DMS153 (cell line): Measurements from ENCODE around the gene C1orf116.

ENCODE experiments used
- DNase-seq: peaks from one replicate; lab custom pipeline; 2025; lab: John Stamatoyannopoulos, UW

C1orf116 gene

DNA sequence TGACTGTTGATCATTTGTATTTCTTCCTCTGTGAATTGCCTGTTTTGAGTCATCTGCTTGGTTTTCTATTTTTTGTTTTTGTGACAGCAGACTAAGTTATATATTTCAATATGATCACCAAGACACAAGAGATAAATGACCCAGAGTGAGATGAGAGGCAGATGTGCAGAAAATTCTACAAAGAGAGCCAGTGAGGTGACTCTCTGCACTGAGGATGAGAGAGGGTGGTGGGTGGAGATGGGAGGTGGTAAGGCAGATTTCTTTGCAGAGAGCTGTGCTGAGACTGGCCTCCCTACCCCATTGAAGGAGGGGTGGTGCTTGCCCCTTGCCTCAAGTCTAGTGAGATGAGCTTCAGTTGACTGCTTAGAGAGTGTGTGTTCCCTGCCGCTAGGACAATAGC, 44.7 kb downstream of the C1orf116 start:
- DNase-seq, result no peak

DNA sequence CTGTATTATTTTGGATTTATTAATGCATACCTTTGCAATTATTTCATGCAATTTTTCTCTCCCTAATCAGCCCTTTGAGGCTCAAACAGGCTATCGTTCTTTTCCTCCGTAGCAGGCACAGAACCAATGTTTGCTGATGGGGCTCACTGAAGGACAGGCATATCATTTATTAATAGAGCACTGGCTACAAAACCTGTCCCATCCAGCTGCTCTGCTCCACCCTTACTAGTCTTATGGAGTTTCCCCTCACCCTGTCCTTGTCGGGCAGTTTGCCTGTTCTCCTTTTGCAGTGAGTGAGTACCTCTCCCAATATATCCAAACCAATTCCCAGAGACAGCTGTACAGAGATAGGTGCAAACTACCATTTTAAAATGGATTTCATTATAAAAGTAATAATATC, 45.7 kb downstream of the C1orf116 start:
- DNase-seq, result no peak

DNA sequence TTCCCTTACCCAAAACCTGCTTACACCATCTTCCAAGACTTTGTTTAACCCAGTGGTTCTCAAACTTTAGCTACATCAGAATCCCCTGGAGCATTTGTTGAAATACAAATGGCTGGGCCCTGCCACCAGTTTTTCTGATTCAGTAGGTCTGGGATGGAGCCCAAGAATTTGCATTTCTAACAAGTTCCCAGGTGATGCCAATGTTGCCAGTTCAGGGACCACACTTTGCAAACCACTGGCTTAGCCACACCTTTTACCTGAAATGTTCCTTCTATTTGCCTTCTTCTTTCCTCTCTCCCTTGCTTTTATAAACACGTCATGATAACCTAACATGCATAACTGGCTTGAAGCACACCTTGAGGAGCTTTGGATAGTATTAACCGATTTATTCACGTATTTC, 46.2 kb downstream of the C1orf116 start:
- no peak for DNase-seq

DNA sequence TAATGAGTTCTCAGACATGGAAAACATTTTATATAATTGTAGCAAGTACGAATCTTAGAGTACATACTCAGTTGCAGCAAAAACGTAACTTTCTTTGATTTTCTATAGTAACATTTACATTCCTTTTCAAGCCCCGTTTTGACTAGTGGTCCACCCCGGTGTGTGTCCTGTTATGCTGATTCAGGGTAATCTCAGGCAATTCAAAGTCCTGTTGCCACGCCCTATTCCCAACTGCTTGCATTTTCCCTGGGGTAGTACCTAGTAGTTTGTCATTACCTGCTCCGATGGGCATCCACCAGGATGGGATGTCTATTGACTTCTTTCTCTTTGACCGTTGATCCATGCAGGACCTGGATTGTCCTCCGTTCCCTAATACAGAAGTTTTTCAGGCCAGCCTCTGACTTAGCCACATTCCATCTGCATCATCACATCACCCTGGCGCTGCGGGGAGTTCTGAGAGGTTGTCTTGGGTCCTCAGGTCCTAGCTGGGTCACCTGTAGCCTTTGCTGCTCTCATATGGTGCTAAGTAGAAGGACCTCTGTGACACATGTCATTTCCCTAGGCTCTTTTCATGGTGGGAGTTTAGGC, 47.3 kb downstream of the C1orf116 start:
- DNase-seq, result no peak

DNA sequence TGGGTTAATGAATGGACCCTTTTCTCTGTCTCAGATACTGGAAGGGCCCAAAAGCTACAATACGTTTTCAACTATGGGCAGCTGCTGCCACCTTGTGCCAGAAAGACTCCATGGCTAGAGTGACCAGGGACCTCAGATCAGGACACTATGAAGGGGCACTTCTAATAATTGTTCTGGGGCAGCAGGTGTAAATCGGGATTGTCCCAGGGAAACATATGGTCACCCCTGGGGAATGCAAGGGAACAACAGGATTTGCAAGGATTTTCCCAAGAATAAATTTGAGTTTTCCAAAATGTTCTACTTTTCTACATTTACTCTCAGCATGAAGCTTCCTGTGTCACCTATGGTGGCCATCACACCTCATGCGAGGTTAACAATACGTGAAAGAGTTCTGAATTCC, 50.3 kb downstream of the C1orf116 start:
- peak; percentile 34 for DNase-seq

DNA sequence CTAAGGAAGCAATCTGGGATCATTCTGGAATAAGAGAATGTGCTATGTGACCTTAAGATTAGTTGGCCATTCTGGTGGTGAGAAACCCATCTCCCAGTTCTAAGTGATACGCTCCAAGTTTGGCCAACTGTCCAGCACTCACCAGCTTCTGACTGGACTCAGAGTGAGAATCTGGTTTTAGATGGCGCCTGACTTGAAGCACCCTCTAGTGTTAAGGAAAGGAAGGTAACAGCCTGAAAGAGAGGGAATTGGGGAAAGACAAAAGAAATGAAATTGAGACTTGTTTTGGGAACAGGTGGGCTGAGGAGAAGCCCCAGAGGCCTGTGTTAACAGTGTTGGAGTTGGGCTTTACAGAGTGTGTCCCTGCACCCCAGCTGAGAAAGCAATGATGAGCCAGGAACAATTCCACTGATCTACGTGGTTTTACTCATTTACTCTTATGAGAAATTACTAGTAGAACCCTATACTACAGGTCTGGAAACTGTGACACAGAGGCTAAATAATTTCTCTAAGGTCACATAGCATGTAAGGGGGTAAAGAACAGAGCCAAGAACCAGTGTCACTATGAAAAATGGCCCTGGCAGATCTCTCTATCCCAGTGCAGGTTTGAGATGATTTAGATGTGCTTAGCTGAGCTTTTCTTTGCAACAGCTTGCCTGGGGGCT, 53.0 kb downstream of the C1orf116 start:
- no peak for DNase-seq

DNA sequence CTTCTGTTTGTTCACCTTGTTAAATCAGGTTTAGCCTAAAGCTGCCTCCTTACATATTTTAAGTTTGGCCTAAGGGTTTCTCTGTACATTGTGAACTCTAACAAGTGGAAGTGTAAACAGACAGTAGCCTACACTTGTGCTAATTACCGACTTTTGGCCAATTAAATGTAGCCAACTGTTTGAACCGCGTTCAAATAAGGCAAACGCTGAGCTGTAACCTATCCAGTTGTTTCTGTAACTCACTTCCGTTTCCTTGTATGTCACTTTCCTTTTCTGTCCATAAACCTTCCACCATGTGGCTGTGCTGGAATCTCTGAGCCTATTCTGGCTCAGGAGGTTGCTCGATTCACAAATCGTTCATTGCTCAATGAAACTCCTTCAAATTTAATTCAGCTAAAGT, 54.3 kb downstream of the C1orf116 start:
- no peak for DNase-seq

DNA sequence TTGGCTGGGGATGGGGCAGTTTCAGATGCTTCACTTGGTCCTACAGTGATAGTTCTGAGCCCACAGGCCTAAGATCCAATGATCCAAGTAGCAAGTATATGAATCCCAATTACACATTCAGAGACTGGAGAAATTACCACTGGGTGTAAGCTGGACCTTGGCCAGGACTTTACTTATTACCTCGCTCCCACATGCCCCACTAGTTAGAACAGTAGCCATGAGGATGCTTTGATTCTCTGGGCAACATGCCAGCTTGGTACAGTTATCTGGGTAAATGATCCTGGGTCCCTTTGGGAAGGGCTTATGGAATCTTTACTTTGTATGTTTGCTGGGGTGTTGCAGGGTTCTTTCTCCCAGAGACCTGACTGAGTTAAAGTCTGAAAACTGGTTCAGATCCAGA, 57.2 kb downstream of the C1orf116 start:
- no peak for DNase-seq

DNA sequence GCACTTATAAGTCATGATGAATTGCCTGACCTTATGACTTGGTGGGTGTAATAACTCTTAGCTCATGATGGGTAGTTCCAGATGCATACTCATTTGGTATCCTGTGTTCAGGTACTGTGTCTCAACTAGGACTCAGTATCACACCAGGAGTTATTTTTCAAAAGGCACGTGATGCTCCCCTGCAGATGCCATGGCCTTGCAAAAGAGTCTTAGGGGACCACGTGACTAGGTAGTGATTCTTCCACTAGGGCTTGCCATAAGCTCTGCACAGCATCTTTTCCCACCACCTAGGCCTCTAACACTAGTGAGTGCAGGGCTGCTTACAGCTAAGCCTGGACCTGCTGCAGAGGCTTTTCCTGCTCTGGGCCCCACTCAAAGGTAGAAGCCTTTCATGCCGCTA, 58.4 kb downstream of the C1orf116 start:
- no peak for DNase-seq

DNA sequence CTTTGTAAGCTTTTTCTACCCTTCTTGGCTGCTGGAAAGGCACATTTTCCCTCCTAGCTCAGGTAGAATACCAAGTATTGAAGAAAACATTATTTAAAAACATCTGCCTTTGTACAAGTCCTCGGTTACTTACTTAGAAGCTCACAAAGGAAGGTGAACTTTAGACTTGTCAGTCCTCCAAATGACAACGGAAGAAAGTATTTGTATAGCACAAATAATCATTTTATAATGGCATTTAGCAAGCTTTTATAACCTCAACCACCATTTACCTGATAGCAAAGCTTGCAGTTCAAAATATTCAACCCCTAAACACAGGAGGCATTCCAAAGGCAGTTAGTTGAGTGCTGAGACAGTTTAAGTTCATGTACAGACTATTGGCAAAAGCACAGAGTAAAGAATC, 59.8 kb downstream of the C1orf116 start:
- DNase-seq, result no peak

DNA sequence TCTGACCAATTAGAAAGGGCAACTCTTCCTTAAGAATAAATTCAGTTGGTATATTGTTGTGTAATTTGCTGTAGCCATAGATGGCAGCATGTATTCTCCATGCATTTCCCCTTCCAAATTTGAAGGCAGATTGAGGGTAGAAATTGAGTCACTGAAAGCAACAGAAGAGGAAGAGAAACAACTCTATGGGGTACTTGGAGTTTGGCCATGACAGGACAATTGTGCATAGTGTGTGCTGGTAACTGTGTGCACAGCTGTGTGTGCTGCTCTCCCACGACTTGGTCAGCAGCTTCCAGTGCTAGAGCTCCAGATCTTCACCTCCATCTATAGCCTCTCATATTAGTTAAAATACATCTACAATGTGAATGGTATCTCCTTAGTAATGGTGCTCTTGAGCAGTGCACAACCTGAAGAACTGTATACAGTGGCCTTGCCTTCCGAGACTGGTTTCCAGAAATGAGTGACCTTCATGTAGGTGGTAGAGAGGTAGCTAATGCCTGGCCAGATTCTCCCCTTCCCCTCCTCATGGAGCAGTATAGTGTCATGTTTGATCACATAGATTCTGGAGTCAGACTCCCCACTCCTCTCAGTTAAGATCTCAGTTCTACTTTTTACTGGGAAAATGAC, 61.4 kb downstream of the C1orf116 start:
- DNase-seq, result no peak

DNA sequence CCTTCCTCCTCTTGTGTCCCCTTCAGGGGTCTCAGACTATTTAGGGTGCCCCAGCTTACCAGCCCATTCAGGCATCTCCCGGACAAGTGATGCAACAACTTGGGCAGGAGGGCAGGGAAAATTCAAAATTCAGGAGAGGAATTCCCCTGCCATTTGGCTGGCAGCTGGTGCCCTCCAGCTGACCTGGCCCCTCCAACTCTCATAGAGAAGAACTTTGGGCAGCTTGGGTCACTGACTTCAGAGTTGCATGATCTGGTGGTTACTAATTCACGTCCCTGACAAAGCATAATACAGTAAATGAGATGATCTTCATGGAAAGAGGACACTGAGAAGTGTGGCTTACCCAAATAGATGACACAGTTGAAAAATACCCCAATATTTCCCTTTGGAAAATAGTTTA, 62.1 kb downstream of the C1orf116 start, which contains the start of gene FCAMR:
Gene FCAMR, minus strand, starts transcription at position 15 of the 400 bp plus-strand sequence. CDS start 335 bp downstream, outside the sequence.
- no peak for DNase-seq

DNA sequence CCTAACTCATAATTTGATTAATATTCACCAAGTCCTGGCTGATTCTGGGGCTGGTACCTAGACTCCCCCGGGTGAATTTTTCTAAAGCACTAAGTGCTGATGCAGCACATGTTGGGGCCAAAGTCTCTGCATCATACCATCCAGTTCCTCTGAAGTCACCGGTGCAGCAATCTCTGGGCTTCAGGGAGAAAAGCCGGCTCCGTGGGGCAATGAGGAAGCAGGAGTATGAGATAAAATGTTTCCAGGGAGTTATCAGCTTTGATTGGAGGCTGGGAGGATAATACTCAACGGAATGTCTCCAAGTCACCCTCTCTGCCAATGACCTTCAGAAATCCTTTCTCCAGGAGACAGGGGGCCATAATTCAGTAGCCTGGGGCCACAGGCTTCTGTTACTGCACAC, 63.5 kb downstream of the C1orf116 start:
- DNase-seq, result no peak
